Bronchial epithelial cell (primary cell): ENCODE measurements around the gene MANBA. TPM values are rescaled to one million over a fixed set of nuclear protein-coding genes. Genes with fewer than 3 reads are reported as not detected.

ENCODE experiments used
- DNase-seq: peaks from one replicate; pipeline ENCODE4 v3.0.0-alpha.2; 2010; ENCODE audit warnings: low read depth
- FAIRE-seq: peaks from 2 replicates; lab custom pipeline; 2011; peaks lifted over from hg19 to GRCh38; lab: Jason Lieb, UNC
- H3K27me3 ChIP-seq: 2 replicates; pipeline ENCODE4 v1.5.1; 2011; ENCODE audit warnings: low read length; ENCODE audit not compliant: control insufficient read depth, insufficient read depth
- H3K36me3 ChIP-seq: 2 replicates; pipeline ENCODE4 v1.5.1; 2011; ENCODE audit warnings: low read length; ENCODE audit not compliant: control insufficient read depth, insufficient read depth
- H3K4me3 ChIP-seq: 2 replicates; pipeline ENCODE4 v1.5.1; 2011; ENCODE audit warnings: mild to moderate bottlenecking, low read depth, low read length, control low read depth
- CTCF ChIP-seq: IDR thresholded peaks from 2 replicates; pipeline ENCODE4 v1.5.1; 2011; ENCODE audit warnings: mild to moderate bottlenecking, moderate library complexity, low read length, control low read depth, inconsistent platforms; ENCODE audit not compliant: insufficient read depth, severe bottlenecking
- total RNA-seq: library from RNA; depleted of rRNA; stranded (reverse); fragments of >200 nt; gene quantifications from 2 replicates; pipeline ENCODE4 v1.2.1, GENCODE V29; 2014

The MANBA gene
- total RNA-seq, 1 donor from 2014 or later, result 60.3 TPM

DNA sequence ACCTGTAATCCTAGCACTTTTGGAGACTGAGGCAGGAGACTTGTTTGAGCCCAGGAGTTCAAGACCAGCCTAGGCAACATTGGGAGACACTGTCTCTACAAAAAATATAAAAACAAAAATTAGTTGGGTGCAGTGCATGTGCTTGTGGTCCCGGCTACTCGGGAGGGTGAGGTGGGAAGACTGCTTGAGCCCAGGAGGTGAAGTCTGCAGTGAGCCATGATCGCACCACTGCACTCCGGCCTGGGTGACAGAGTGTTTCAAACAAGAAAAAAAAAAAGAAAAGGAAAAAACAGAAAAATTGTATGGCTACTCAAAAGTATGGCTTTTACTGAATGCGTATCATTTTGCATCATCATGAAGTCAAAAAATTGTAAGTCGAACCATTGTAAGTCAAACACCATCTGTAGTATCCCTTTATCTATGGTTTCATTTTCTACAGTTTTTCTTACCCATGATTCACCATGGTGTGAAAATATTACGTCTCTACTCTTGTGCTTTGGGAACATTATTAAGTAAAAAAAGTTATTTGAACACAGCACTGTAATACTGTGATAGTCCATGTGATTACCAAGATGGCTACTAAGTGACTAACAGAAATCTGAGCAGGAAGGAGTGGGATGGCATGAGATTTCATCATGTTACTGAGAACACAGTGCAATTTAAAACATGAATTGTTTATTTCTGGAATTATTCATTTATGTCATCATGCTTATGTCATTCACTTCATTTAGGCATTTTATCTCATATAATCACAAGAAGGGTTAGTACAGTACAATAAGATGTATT is 26.5 kb upstream of the MANBA start:
- H3K36me3 ChIP-seq, result no peaks in the 10 kb centered on the region
- H3K27me3 ChIP-seq, result no peaks in the 10 kb centered on the region
- H3K4me3 ChIP-seq, result no peak overlapping the region
- no peak for TF ChIP-seq CTCF
- FAIRE-seq, result no peak
- peak; percentile 80 for DNase-seq

- DNase-seq (no peak), FAIRE-seq (no peak)
- H3K4me3 ChIP-seq, result no peak overlapping the region
- H3K27me3 ChIP-seq, result no peaks in the 10 kb centered on the region
- no peaks in the 10 kb centered on the region for H3K36me3 ChIP-seq
- no peak for TF ChIP-seq CTCF
Measured at GRCh38 chr4:102786279-102786678, 25.5 kb upstream of the MANBA start.

DNA sequence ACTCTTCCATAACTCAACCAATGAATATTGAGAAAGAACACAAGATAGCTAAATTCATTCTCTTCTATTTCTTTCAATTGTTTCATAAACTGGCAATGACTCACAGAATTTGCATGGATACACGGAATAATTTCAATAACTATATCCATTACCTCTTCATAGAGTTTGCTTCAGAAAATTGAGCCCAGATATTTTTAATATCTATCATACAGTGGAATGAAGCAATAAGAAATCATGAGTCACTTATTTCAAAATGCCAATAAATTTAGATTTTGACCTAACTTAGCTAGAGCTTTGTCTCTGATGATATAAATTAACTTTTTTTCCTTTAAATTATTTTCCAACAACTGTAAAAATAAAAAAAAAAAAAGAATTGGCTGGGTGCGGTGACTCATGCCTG is 22.2 kb upstream of the MANBA start:
- no peak for FAIRE-seq
- Histone ChIP-seq H3K36me3 (no peaks in the 10 kb centered on the region), H3K4me3 (no peak overlapping the region), H3K27me3 (no peaks in the 10 kb centered on the region)
- DNase-seq, result peak; percentile 45
- TF ChIP-seq CTCF, result no peak

GRCh38 chr4:102781570-102781969 is 20.8 kb upstream of the MANBA start:
- Histone ChIP-seq H3K4me3 (no peak overlapping the region), H3K27me3 (no peaks in the 10 kb centered on the region), H3K36me3 (no peaks in the 10 kb centered on the region)
- DNase-seq, result no peak
- no peak for TF ChIP-seq CTCF
- no peak for FAIRE-seq

DNA sequence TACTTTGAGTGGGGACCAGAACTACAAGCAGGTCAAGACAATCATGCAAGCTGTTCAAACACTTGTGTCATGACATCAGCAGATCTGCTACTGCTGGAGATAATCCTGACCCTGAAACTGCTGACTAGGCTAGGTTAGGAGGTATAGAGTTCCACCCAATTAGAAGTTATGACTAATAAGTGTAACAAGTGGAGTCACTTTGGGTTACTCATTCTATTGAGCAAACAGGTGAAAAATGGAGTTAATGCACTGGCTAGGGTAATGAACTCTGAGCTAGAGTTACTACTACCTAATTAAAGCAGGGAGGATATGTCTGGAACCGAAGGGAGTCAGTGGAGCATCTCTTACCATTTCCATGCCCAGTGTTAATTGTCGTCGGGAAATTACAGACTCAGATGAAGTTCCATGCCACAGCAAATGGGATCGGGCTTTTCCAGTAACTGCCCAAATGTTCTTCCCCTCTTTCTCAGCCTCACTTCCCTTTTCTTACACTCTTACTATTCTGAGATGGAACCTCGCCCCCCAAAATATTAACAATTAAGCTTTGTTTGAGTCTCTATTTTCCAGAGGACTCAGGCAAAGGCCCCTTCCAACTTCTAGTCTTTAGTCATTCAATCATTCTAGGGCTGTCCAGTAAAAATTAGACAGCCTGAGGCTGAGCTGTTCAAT is 19.8 kb upstream of the MANBA start:
- Histone ChIP-seq H3K27me3 (no peaks in the 10 kb centered on the region), H3K36me3 (no peaks in the 10 kb centered on the region), H3K4me3 (no peak overlapping the region)
- FAIRE-seq, result peak; percentile 88
- peak; percentile 99 for DNase-seq
- no peak for TF ChIP-seq CTCF
